Activated naive CD4-positive, alpha-beta T cell treated with anti-CD3 and anti-CD28 coated beads for 36 hours (primary cell): Measurements from ENCODE around the gene PTPRN2. TPM values are rescaled to one million over a fixed set of nuclear protein-coding genes. Genes with fewer than 3 reads are reported as not detected.
"Not testable (repeated sequence)": the region's sequence is repeated elsewhere in the genome, so short reads cannot be mapped to it uniquely, and the experiment has no call there.

Source experiments
- CTCF ChIA-PET: fragments of 350-600 bp; sonication (Branson Sonifier 250); formaldehyde crosslinking; loops from one replicate; lab custom pipeline; 2021; ENCODE audit warnings: antibody characterized with exemption; lab: Charles Lee
- DNase-seq: peaks from one replicate; pipeline ENCODE4 v3.0.0-alpha.2; 2020
- H3K27ac Mint-ChIP-seq: one replicate; pipeline ENCODE4 v1.8.0; 2021; ENCODE audit warnings: mild to moderate bottlenecking, mixed read lengths
- H3K27me3 Mint-ChIP-seq: one replicate; pipeline ENCODE4 v1.8.0; 2021; ENCODE audit warnings: low read depth, mixed read lengths
- H3K36me3 Mint-ChIP-seq: one replicate; pipeline ENCODE4 v1.8.0; 2021; ENCODE audit warnings: low read depth, mixed read lengths
- H3K4me1 Mint-ChIP-seq: one replicate; pipeline ENCODE4 v1.8.0; 2021; ENCODE audit warnings: low read depth, mixed read lengths
- H3K4me3 Mint-ChIP-seq: one replicate; pipeline ENCODE4 v1.8.0; 2021; ENCODE audit warnings: mild to moderate bottlenecking, moderate library complexity, mixed read lengths
- H3K9me3 Mint-ChIP-seq: one replicate; pipeline ENCODE4 v1.8.0; 2021; ENCODE audit warnings: mixed read lengths
- intact Hi-C: fragments of 100-400 bp; cut with micrococcal nuclease; formaldehyde crosslinking; loops from one replicate; pipeline ENCODE4 v1.15.1; 2023
- total RNA-seq, 2 experiments: library from RNA; stranded (reverse); gene quantifications; one replicate each; pipeline ENCODE4 v1.2.3, GENCODE V29; 2021

The PTPRN2 gene
- total RNA-seq, 2 experiments from 2014 or later = 0.54 to 0.62 TPM

DNA sequence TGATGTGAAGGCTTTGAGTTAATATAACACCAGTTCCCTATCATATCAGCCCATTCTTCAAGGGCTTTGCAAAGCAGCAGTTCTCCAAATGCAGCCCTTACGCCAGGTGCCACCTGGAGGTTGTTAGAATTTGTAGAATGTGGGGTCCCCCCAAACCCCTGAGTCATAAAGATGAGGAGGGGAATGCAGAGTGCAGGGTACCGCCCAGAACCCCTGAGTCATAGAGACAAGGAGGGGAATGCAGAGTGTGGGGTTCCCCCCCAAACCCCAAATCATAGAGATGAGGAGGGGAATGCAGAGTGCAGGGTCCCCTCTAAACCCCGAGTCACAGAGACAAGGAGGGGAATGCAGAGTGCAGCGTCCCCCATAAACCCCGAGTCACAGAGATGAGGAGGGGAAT is 605.8 kb downstream of the PTPRN2 start:
- no peaks in the 10 kb centered on the region for H3K27me3 Mint-ChIP-seq
- H3K36me3 Mint-ChIP-seq = no peaks in the 10 kb centered on the region
- CTCF ChIA-PET = no interaction called here
- no peak overlapping the region for H3K4me3 Mint-ChIP-seq
- no peak overlapping the region for H3K27ac Mint-ChIP-seq
- intact Hi-C loops = no loop called here
- H3K9me3 Mint-ChIP-seq = no peaks in the 10 kb centered on the region
- no peak for DNase-seq
- no peaks in the 10 kb centered on the region for H3K4me1 Mint-ChIP-seq

- Mint-ChIP-seq H3K9me3 (no peaks in the 10 kb centered on the region), H3K4me3 (no peak overlapping the region), H3K27ac (no peak overlapping the region), H3K36me3 (no peaks in the 10 kb centered on the region), H3K4me1 (no peaks in the 10 kb centered on the region), H3K27me3 (no peaks in the 10 kb centered on the region)
- CTCF ChIA-PET = no interaction called here
- no peak for DNase-seq
- intact Hi-C loops = no loop called here
Measured at GRCh38 chr7:157980774-157981173, 606.8 kb downstream of the PTPRN2 start.

- H3K4me3 Mint-ChIP-seq, intact Hi-C loops, DNase-seq, H3K4me1 Mint-ChIP-seq, H3K36me3 Mint-ChIP-seq, H3K9me3 Mint-ChIP-seq, H3K27me3 Mint-ChIP-seq, CTCF ChIA-PET, H3K27ac Mint-ChIP-seq: not testable (repeated sequence)
Measured at GRCh38 chr7:157980341-157980731, 607.3 kb downstream of the PTPRN2 start.

DNA sequence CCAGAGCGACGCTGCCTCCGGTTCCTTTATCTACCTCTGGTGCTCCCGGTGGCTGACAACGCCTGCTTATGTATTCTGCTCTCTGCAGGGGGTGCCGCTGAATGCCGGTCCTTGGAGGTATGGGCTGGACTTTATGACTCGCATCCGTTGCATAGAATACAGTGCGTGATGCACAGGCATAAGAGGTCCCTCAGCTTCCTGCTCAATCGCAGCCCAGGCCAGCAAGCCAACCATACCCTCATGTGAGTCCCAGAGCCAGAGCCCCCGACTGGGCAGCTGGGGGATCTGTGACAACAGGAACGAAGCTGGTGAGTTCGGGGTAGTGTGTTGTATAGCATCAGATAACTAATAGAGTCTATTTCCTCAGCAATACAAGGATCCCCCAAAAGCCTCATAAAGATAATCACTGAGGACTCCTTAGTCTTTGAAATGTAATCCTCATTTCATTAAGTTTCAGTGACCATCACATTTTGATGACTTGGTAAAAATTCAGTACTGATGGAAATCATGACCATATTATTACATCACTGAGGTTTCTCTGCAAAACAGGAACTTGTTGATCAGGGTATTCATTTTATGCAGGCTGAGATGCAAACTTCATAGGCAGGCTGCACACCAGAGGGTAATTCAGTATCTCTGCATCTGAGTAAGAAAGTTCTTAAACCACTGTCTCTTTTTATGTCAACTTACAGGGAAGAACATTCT is 607.8 kb downstream of the PTPRN2 start:
- intact Hi-C loops = no loop called here
- no peaks in the 10 kb centered on the region for H3K4me1 Mint-ChIP-seq
- peaks cover 7% of the 10 kb centered on the region for H3K9me3 Mint-ChIP-seq
- H3K4me3 Mint-ChIP-seq = no peak overlapping the region
- no peak overlapping the region for H3K27ac Mint-ChIP-seq
- H3K36me3 Mint-ChIP-seq = no peaks in the 10 kb centered on the region
- H3K27me3 Mint-ChIP-seq = no peaks in the 10 kb centered on the region
- DNase-seq = no peak
- CTCF ChIA-PET = no interaction called here

DNA sequence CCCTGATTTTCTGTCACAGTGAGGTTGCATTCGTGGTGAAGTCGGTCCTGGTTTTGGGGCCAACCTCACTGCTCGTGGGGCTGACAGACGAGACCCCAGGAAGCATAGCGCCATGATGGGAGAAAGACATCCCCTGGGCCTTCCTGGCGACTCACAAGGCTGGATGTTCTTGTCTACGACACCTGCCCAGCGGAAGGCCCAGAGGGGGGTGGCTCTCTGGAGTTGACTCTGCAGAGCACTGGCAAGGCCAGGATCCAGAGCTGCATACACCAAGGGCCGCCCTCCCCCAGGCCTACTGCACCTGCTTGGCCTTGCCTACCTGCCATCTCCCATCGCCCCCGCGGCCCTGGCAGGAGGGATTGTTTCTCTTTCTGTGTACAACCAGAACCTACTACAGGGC is 608.9 kb downstream of the PTPRN2 start:
- no peaks in the 10 kb centered on the region for H3K4me1 Mint-ChIP-seq
- DNase-seq = no peak
- CTCF ChIA-PET = no interaction called here
- H3K27ac Mint-ChIP-seq = no peak overlapping the region
- H3K27me3 Mint-ChIP-seq = no peaks in the 10 kb centered on the region
- intact Hi-C loops = no loop called here
- H3K9me3 Mint-ChIP-seq = peaks cover 15% of the 10 kb centered on the region
- H3K36me3 Mint-ChIP-seq = peaks cover 1% of the 10 kb centered on the region
- H3K4me3 Mint-ChIP-seq = no peak overlapping the region

GRCh38 chr7:157977717-157978496 is 609.7 kb downstream of the PTPRN2 start:
- H3K27ac Mint-ChIP-seq = no peak overlapping the region
- CTCF ChIA-PET = no interaction called here
- no peaks in the 10 kb centered on the region for H3K4me1 Mint-ChIP-seq
- H3K9me3 Mint-ChIP-seq = peaks cover 18% of the 10 kb centered on the region
- intact Hi-C loops = no loop called here
- H3K27me3 Mint-ChIP-seq = no peaks in the 10 kb centered on the region
- no peak for DNase-seq
- no peak overlapping the region for H3K4me3 Mint-ChIP-seq
- H3K36me3 Mint-ChIP-seq = peaks cover 3% of the 10 kb centered on the region

DNA sequence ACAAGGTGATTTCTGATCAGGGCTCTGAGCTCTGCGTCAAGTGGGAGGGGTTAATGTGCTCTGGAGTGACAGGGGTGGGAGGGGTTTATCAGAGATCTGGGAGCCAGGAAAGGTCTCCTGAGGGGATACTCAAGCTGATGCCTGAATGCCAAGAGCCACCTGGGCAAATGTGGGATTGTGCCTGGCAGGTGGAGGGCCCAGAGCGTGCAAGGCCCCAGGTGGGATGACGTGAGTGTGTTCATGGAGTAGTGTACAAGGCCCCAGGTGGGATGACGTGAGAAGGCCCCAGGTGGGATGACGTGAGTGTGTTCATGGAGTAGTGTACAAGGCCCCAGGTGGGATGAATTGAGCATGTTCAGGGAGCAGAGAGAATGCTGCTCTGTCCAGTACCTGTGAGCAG is 610.3 kb downstream of the PTPRN2 start:
- Mint-ChIP-seq H3K4me1 (no peaks in the 10 kb centered on the region), H3K9me3 (peaks cover 18% of the 10 kb centered on the region), H3K27me3 (no peaks in the 10 kb centered on the region), H3K36me3 (peaks cover 3% of the 10 kb centered on the region), H3K27ac (no peak overlapping the region), H3K4me3 (no peak overlapping the region)
- DNase-seq = no peak
- intact Hi-C loops = no loop called here
- CTCF ChIA-PET = no interaction called here

GRCh38 chr7:157976406-157976805 is 611.2 kb downstream of the PTPRN2 start:
- CTCF ChIA-PET = no interaction called here
- Mint-ChIP-seq H3K36me3 (peaks cover 4% of the 10 kb centered on the region), H3K27me3 (no peaks in the 10 kb centered on the region), H3K9me3 (peaks cover 21% of the 10 kb centered on the region), H3K4me3 (no peak overlapping the region), H3K27ac (no peak overlapping the region), H3K4me1 (no peaks in the 10 kb centered on the region)
- no peak for DNase-seq
- intact Hi-C loops = no loop called here

DNA sequence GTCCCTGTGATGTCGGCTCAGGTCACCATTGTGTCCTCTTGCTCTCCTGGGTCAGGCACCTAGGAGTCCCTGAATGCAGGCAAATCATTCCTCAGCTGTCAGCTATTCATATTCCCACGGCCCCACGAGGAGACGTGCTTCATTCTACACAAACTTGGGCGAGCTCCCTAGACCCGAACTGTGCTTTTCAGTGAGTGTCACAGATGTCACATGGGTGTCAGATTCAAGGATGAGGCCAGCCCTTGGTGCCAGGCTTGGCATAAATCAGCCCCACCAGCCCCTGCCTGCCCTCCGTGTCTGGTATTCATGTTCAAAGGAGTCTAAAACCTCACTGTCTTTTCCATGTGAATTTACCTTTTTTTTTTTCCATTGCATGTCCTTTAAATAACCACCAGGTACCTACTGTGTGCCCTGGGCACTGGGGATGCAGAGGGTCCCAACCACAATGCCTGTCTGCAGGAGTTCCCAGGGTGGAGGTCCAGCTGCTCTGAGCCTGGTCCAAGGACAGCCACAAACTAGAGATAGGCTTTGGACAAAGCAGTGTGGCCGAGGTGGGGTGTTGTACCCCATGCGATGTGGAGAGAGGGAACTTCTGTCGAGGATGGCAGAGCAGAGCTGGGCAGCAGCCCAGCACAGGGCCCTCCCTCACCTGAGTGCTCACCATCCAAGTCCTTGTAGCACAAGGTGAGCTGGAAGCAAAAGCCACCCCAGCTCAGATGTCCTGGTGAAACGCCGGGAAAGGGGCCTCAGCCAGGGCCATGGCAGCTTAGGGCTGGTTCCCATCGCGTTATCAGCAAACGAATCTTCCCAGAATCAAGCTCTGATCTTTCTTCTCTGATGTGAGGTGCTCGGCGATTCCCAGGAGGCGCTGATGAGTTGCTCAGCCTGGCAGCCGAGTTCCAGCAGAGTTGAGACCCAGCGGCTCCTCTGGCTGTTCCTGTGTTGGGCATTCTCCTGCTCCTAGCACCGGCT is 611.9 kb downstream of the PTPRN2 start:
- Mint-ChIP-seq H3K9me3 (peaks cover 24% of the 10 kb centered on the region), H3K4me1 (no peaks in the 10 kb centered on the region), H3K36me3 (peaks cover 4% of the 10 kb centered on the region), H3K4me3 (no peak overlapping the region), H3K27me3 (no peaks in the 10 kb centered on the region), H3K27ac (no peak overlapping the region)
- no peak for DNase-seq
- intact Hi-C loops = no loop called here
- CTCF ChIA-PET = no interaction called here

DNA sequence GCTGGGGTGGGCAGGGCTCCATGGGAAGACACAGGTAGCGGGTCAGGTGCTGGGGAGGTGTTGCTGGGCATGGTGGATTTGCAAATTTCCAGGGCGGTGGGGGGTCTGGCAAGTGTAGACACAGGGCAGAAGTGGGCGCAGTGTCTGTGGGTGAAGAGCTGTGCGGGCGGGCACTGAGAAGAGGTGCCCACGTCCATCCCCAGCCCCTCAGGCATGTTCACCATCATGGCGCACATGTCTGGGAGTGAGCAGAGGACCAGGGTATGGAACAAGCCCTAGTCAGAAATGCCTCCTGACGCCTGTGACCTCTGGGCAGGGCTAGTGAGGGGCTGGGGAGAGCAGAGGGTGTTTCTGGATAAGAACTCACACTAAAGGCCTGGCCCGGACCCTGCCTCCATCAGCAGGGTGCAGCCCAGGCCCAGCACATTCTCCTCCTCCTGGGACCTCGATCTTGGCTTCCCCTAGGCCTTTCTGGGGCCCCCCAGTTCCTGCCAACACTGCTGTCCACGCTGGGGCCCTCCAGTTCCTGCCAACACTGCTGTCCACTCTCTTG is 612.9 kb downstream of the PTPRN2 start:
- Mint-ChIP-seq H3K27me3 (no peaks in the 10 kb centered on the region), H3K9me3 (peaks cover 28% of the 10 kb centered on the region), H3K4me1 (no peaks in the 10 kb centered on the region), H3K36me3 (peaks cover 6% of the 10 kb centered on the region), H3K4me3 (no peak overlapping the region), H3K27ac (no peak overlapping the region)
- intact Hi-C loops = no loop called here
- no peak for DNase-seq
- CTCF ChIA-PET = no interaction called here

DNA sequence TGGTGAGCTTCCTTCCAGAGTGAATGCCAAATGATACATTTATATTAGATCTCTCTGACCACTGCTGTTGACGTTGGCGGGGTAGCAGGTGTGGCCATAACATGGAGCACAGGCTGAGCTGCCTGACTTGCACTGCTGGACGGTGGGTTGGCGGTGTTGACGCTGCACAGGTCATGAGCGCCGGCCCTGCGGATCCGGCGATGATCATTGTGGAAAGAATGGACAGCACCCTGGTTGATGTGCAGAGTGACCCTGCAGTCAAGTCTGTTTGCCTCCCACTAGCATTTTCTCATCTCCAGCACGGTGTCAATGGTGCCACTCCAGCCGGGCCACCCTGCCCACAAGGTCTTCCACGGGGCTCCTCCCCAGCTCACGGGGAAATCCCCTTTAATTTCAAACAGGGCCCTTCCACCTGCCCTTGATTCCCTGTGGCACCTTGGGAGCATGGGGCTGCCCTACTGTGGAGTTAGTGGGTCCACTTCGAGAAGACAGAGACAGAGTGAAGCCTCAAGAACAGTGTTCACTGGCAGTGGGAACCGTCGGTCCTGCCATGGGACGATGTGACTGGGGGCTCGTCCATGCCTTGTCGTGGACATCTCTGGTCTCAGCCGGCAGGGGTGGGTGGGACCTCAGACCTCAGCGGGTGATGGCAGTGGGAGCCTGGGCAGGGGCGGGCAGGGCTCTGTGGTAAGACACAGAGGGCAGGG is 613.5 kb downstream of the PTPRN2 start:
- H3K9me3 Mint-ChIP-seq = peaks cover 31% of the 10 kb centered on the region
- no peak for DNase-seq
- H3K4me1 Mint-ChIP-seq = no peaks in the 10 kb centered on the region
- H3K27ac Mint-ChIP-seq = no peak overlapping the region
- H3K36me3 Mint-ChIP-seq = peaks cover 6% of the 10 kb centered on the region
- CTCF ChIA-PET = no interaction called here
- H3K27me3 Mint-ChIP-seq = no peaks in the 10 kb centered on the region
- intact Hi-C loops = no loop called here
- H3K4me3 Mint-ChIP-seq = no peak overlapping the region

DNA sequence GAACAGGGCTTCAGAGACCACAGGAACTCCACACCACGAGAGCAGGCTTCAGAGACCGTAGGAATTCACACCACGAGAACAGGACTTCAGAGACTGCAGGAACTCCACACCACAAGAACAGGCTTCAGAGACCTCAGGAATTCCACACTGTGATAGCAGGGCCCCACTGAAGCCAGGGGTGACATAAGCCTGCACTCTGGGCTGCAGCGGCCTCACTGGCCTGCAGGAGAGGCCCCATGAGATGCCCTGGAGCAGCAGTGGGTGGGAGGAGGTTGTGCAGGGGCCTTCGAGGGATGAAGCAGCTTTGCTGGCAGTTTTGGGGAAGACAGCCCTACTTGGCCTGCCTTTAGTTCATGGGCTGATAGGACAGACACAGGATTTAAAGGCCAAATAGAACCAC is 614.7 kb downstream of the PTPRN2 start:
- Mint-ChIP-seq H3K4me1 (no peaks in the 10 kb centered on the region), H3K27ac (no peak overlapping the region), H3K27me3 (no peaks in the 10 kb centered on the region), H3K4me3 (no peak overlapping the region), H3K9me3 (peaks cover 31% of the 10 kb centered on the region), H3K36me3 (peaks cover 6% of the 10 kb centered on the region)
- intact Hi-C loops = no loop called here
- CTCF ChIA-PET = no interaction called here
- DNase-seq = no peak
